HUES6 (cell line): ENCODE measurements around the gene SH3PXD2B.
"Not testable (repeated sequence)": the region's sequence is repeated elsewhere in the genome, so short reads cannot be mapped to it uniquely, and the experiment has no call there.

ENCODE experiments used
- H3K27ac ChIP-seq: 2 replicates; pipeline ENCODE4 v1.7.0; 2013; ENCODE audit warnings: low read depth, mild to moderate bottlenecking, low read length, inconsistent platforms
- H3K27me3 ChIP-seq: 2 replicates; pipeline ENCODE4 v1.6.1; 2013; ENCODE audit warnings: low read length; ENCODE audit not compliant: control insufficient read depth, insufficient read depth
- H3K36me3 ChIP-seq: 2 replicates; pipeline ENCODE4 v1.6.1; 2013; ENCODE audit warnings: low read length; ENCODE audit not compliant: control insufficient read depth, insufficient read depth
- H3K4me1 ChIP-seq: 2 replicates; pipeline ENCODE4 v1.6.1; 2013; ENCODE audit warnings: low read length; ENCODE audit not compliant: control insufficient read depth, insufficient read depth
- H3K4me3 ChIP-seq: 2 replicates; pipeline ENCODE4 v1.5.1; 2013; ENCODE audit warnings: low read depth, low read length
- H3K9ac ChIP-seq: one replicate; pipeline ENCODE4 v1.6.1; 2013; ENCODE audit warnings: mild to moderate bottlenecking, low read length
- H3K9me3 ChIP-seq: 2 replicates; pipeline ENCODE4 v1.6.1; 2013; ENCODE audit warnings: low read depth, low read length; ENCODE audit not compliant: control insufficient read depth, insufficient read depth

Gene SH3PXD2B

DNA sequence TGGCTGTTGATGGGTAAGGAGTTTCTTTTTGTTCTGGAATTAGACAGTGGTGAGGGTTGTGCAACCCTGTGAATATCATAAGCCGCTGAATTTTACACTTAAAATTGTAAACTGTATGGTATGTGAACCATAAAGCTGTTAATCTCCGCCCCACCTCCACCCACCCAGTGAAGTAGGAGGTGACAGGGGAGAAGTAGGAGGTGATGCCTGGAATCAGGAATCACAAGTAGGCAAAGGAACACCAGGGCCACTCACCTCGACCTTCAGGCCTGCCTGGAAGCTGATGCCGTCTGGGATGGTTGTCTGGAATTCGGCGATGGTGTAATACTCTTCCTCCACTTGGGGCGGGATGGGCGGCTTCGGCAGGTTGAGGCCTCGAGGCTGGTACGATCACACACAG, 108.4 kb downstream of the SH3PXD2B start:
- H3K27me3 ChIP-seq = no peaks in the 10 kb centered on the region
- no peak overlapping the region for H3K4me3 ChIP-seq
- no peak overlapping the region for H3K9ac ChIP-seq
- H3K9me3 ChIP-seq = no peaks in the 10 kb centered on the region
- no peaks in the 10 kb centered on the region for H3K4me1 ChIP-seq
- peaks cover 88% of the 10 kb centered on the region for H3K36me3 ChIP-seq
- no peak overlapping the region for H3K27ac ChIP-seq

GRCh38 chr5:172344855-172345409, 109.4 kb downstream of the SH3PXD2B start:
- Histone ChIP-seq H3K9ac (no peak overlapping the region), H3K27me3 (no peaks in the 10 kb centered on the region), H3K4me1 (no peaks in the 10 kb centered on the region), H3K36me3 (peaks cover 87% of the 10 kb centered on the region), H3K27ac (no peak overlapping the region), H3K4me3 (no peak overlapping the region), H3K9me3 (no peaks in the 10 kb centered on the region)

- Histone ChIP-seq H3K4me3 (no peak overlapping the region), H3K27me3 (no peaks in the 10 kb centered on the region), H3K4me1 (no peaks in the 10 kb centered on the region), H3K9ac (no peak overlapping the region), H3K36me3 (peaks cover 88% of the 10 kb centered on the region), H3K27ac (no peak overlapping the region), H3K9me3 (no peaks in the 10 kb centered on the region)
These were observed 110.6 kb downstream of the SH3PXD2B start for GRCh38 chr5:172343741-172344140.

DNA sequence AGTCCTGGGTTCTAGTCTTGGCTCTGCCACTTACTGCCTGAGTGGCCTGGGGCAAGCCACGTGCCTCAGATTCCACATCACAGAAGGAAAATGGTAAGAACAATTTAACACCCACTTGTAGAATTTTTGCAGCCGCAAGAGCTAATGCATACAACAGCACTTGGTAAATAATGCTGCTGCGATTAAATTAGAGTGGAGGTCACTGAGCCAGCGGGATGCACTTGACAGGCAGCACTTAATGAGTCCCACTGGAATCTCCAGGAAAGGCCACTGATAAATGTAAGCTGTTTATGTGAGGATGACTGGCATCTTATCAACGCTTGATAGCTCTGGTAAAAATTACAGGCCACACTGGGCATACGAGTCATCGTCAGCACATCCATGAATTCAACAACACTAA, 111.4 kb downstream of the SH3PXD2B start:
- Histone ChIP-seq H3K9me3 (no peaks in the 10 kb centered on the region), H3K9ac (no peak overlapping the region), H3K27me3 (no peaks in the 10 kb centered on the region), H3K27ac (no peak overlapping the region), H3K4me1 (no peaks in the 10 kb centered on the region), H3K4me3 (no peak overlapping the region), H3K36me3 (peaks cover 87% of the 10 kb centered on the region)

DNA sequence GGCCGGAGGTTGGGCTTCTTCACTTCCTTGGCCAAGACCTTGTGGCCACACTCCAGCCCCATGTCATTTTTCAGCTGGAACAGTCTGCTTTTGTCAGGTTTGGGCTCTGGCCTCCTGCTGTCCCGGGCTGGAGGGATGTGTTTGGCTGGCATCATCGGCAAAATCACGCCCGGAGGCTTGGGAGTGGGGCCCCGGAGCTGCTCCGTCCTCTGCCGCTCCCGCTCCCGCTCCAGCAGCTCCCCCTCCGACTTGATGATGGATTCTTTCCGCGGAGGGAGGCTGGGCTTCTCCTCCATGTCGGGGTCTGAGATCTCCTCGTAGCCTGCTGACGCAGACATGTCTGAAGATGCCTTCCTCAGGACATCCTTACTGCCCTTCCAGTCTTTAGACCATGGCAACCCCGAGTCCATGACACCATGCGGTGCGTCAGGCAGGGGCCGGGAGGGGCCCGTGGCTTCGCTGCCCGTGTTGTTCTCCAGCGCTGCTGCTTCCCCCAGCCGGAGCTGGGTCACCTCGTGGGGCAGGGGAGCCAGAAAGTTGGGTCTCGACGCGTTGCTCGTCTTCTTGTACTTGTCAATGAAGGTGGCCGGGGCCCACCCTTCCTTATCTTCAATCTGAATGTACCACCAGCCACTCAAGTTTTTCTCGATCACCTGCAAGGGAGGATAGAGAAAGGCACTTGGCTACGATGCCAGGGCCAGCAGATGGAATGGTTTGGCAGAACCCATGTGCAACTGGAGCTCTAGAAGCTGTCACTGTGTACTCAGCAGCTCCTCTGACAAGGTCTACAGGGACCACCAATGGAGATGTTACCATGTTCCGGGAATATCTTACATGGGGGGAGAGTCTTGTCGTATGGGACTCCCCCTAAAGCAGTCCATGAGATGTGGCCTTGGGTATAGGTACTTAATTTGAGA, 114.8 kb downstream of the SH3PXD2B start:
- Histone ChIP-seq H3K9me3 (no peaks in the 10 kb centered on the region), H3K27me3 (no peaks in the 10 kb centered on the region), H3K4me1 (no peaks in the 10 kb centered on the region), H3K36me3 (peaks cover 69% of the 10 kb centered on the region), H3K27ac (no peak overlapping the region), H3K4me3 (no peak overlapping the region), H3K9ac (no peak overlapping the region)

GRCh38 chr5:172336676-172337285, 117.5 kb downstream of the SH3PXD2B start:
- Histone ChIP-seq H3K27ac (no peak overlapping the region), H3K9ac (no peak overlapping the region), H3K4me3 (no peak overlapping the region)

DNA sequence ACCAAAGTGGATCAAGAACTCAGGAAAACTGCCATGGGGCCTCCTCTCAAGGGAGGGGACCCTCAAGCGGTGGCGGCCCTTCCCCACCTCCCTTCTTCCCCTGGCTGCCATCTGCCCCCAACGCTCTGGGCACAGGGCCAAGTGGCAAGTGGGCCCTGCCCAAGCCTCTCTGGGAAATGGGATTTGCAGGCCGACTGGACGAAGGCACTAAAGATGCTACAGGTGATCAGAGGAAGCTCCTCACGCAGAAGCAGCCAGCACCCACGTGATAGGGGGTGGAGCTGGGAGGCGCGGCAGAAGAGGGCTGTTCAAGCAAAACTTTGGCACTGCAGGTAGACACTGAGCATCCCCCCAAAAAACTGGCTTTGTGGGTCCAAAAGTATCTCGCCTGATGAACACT, 118.1 kb downstream of the SH3PXD2B start:
- Histone ChIP-seq H3K27me3 (no peaks in the 10 kb centered on the region), H3K4me1 (no peaks in the 10 kb centered on the region), H3K36me3 (peaks cover 45% of the 10 kb centered on the region), H3K27ac (no peak overlapping the region), H3K4me3 (no peak overlapping the region), H3K9me3 (no peaks in the 10 kb centered on the region), H3K9ac (no peak overlapping the region)

More at GRCh38 chr5:172336676-172337285, 117.5 kb downstream of the SH3PXD2B start:
- Histone ChIP-seq H3K27me3 (no peaks in the 10 kb centered on the region), H3K4me1 (no peaks in the 10 kb centered on the region), H3K36me3 (peaks cover 48% of the 10 kb centered on the region), H3K9me3 (no peaks in the 10 kb centered on the region)

DNA sequence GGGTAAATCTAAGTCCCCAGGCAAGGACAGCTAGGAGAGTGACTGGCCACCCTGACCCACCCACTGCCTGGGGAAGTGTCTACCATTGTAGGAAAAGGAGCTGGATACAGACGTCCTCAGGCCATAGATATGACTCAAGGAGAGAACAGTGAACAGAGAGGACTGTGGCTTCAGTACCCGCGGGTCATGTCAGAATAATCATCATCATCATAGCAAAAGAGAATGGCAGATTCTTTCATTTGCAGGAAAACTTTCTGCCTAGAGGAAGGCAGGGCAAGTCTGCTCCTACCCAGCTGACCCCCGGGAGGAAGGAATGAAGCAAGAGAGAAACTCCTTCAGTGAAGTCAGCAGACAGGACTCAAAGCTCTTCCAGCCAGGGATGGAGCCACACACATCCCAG, 118.6 kb downstream of the SH3PXD2B start:
- H3K36me3 ChIP-seq = peaks cover 40% of the 10 kb centered on the region
- no peak overlapping the region for H3K27ac ChIP-seq
- H3K9me3 ChIP-seq = no peaks in the 10 kb centered on the region
- no peaks in the 10 kb centered on the region for H3K27me3 ChIP-seq
- no peak overlapping the region for H3K4me3 ChIP-seq
- no peak overlapping the region for H3K9ac ChIP-seq
- no peaks in the 10 kb centered on the region for H3K4me1 ChIP-seq

- no peaks in the 10 kb centered on the region for H3K4me1 ChIP-seq
- H3K4me3 ChIP-seq = no peak overlapping the region
- H3K9ac ChIP-seq = no peak overlapping the region
- no peaks in the 10 kb centered on the region for H3K27me3 ChIP-seq
- no peaks in the 10 kb centered on the region for H3K9me3 ChIP-seq
- peaks cover 31% of the 10 kb centered on the region for H3K36me3 ChIP-seq
- no peak overlapping the region for H3K27ac ChIP-seq
These were observed 119.7 kb downstream of the SH3PXD2B start for GRCh38 chr5:172334641-172335040.

DNA sequence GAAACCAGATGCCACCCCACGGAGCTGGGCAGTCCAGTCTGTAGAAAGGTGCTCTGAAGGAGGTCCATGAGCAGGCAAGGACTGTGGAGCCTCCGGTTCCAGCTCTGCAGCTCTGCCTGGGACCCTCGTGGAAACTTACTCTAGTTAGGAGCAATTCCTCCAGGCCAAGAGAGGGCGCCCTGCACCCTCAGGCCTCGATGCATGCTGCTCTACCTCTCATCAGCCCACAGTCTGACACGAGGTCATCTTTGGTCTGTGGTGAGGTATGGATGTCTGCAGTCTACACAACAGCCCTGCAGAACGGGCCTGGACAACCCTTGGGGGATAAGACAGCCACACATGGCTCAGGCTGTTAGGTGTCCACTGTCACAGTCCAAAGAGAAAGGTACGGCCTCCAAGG, 120.1 kb downstream of the SH3PXD2B start:
- H3K27me3 ChIP-seq = no peaks in the 10 kb centered on the region
- H3K36me3 ChIP-seq = peaks cover 26% of the 10 kb centered on the region
- H3K9ac ChIP-seq = no peak overlapping the region
- H3K4me1 ChIP-seq = no peaks in the 10 kb centered on the region
- H3K9me3 ChIP-seq = no peaks in the 10 kb centered on the region
- H3K27ac ChIP-seq = no peak overlapping the region
- no peak overlapping the region for H3K4me3 ChIP-seq

GRCh38 chr5:172326901-172327300, 127.4 kb downstream of the SH3PXD2B start:
- not testable (repeated sequence) for H3K9ac ChIP-seq, H3K4me3 ChIP-seq, H3K27me3 ChIP-seq, H3K9me3 ChIP-seq, H3K27ac ChIP-seq, H3K36me3 ChIP-seq, H3K4me1 ChIP-seq
